ENCODE results near the gene KIF25.
"Not testable (repeated sequence)": the region's sequence is repeated elsewhere in the genome, so short reads cannot be mapped to it uniquely, and the experiment has no call there.

Gene KIF25

GRCh38 chr6:168062346-168063289, 65.1 kb downstream of the KIF25 start:
- in situ Hi-C loops (cut with HindIII; ENCODE audit: low sequenced_read_pairs) = loop anchor here (10.0 kb wide), 1 partner anchor 62 kb away; no protein-coding TSS in a partner anchor

- in situ Hi-C loops (cut with HindIII; ENCODE audit: low sequenced_read_pairs) = loop anchor here (10.0 kb wide), 1 partner anchor 61 kb away; no protein-coding TSS in a partner anchor
These were observed 66.0 kb downstream of the KIF25 start for GRCh38 chr6:168063431-168063830.

- in situ Hi-C loops (cut with HindIII; ENCODE audit: low sequenced_read_pairs) = loop anchor here (10.0 kb wide), 1 partner anchor 60 kb away; no protein-coding TSS in a partner anchor
These were observed 66.8 kb downstream of the KIF25 start for GRCh38 chr6:168064226-168064807.

- in situ Hi-C loops (cut with HindIII; ENCODE audit: low sequenced_read_pairs) = loop anchor here (10.0 kb wide), 1 partner anchor 58 kb away; no protein-coding TSS in a partner anchor
These were observed 69.7 kb downstream of the KIF25 start for GRCh38 chr6:168067081-168067759.

- in situ Hi-C loops (cut with HindIII; ENCODE audit: low sequenced_read_pairs) = no loop called here
These were observed 73.3 kb downstream of the KIF25 start for GRCh38 chr6:168070804-168071203.

- in situ Hi-C loops (cut with HindIII; ENCODE audit: low sequenced_read_pairs) = no loop called here
These were observed 74.1 kb downstream of the KIF25 start for GRCh38 chr6:168071620-168072019.

GRCh38 chr6:168072261-168072660, 74.8 kb downstream of the KIF25 start:
- in situ Hi-C loops (cut with HindIII; ENCODE audit: low sequenced_read_pairs) = no loop called here

- in situ Hi-C loops (cut with HindIII; ENCODE audit: low sequenced_read_pairs) = no loop called here
These were observed 75.3 kb downstream of the KIF25 start for GRCh38 chr6:168072730-168073129.

- in situ Hi-C loops (cut with HindIII; ENCODE audit: low sequenced_read_pairs) = no loop called here
These were observed 76.7 kb downstream of the KIF25 start for GRCh38 chr6:168073937-168074730.

- in situ Hi-C loops (cut with HindIII; ENCODE audit: low sequenced_read_pairs) = no loop called here
These were observed 77.7 kb downstream of the KIF25 start for GRCh38 chr6:168075216-168075615.

- in situ Hi-C loops (cut with HindIII; ENCODE audit: low sequenced_read_pairs) = no loop called here
These were observed 78.3 kb downstream of the KIF25 start for GRCh38 chr6:168075787-168076202.

GRCh38 chr6:168077401-168077800, 79.9 kb downstream of the KIF25 start:
- in situ Hi-C loops (cut with HindIII; ENCODE audit: low sequenced_read_pairs) = not testable (repeated sequence)

GRCh38 chr6:168078175-168078942, 80.9 kb downstream of the KIF25 start:
- in situ Hi-C loops (cut with HindIII; ENCODE audit: low sequenced_read_pairs) = no loop called here

- in situ Hi-C loops (cut with HindIII; ENCODE audit: low sequenced_read_pairs) = no loop called here
These were observed 81.5 kb downstream of the KIF25 start, which contains the start of gene FRMD1 for GRCh38 chr6:168078943-168079405. FRMD1 (minus strand) TSS chr6:168079212; CDS start chr6:168079094, 118 bp downstream.

GRCh38 chr6:168080393-168081077, 83.1 kb downstream of the KIF25 start:
- in situ Hi-C loops (cut with HindIII; ENCODE audit: low sequenced_read_pairs) = no loop called here

GRCh38 chr6:168081858-168082546, 84.5 kb downstream of the KIF25 start:
- in situ Hi-C loops (cut with HindIII; ENCODE audit: low sequenced_read_pairs) = no loop called here

GRCh38 chr6:168082860-168083513, 85.5 kb downstream of the KIF25 start:
- in situ Hi-C loops (cut with HindIII; ENCODE audit: low sequenced_read_pairs) = no loop called here

- in situ Hi-C loops (cut with HindIII; ENCODE audit: low sequenced_read_pairs) = no loop called here
These were observed 86.0 kb downstream of the KIF25 start for GRCh38 chr6:168083514-168083885.

All from DLD1 (cell line).